Hypothalamus (tissue), 51 donors: ENCODE data around the gene RNF125.
"Not testable (repeated sequence)": the region's sequence is repeated elsewhere in the genome, so short reads cannot be mapped to it uniquely, and the experiment has no call there.

Experiments
- DNase-seq, 51 donors: peaks; one replicate each; lab custom pipeline; 2025; lab: John Stamatoyannopoulos, UW

RNF125 gene

GRCh38 chr18:32018331-32019250 lies at the start of gene RNF125:
Gene RNF125 (plus strand): TSS chr18:32018825. CDS start chr18:32018864, 39 bp downstream.
- peak in 50 of 51 donors; percentile 3 to 87 (median 51) for DNase-seq

DNA sequence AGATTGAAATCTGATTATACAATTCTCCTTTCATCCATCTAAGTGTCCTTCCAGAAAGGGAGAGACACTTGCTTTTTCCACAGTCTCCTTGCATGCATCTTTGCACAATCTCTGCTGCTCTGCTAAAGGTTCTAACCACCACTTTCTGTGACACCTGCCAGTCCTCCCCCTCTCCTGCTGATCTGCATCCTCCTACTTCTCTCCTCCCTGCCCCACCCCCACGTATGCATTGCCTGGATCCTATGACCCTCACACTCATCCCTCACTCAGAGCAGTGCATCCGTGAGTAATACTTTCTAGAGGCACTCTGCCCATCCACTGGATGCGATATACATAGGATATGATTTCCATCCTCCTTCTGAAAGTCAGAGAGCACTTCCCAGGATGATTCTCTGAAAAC lies 48.0 kb upstream of the RNF125 start:
- DNase-seq: no peak

GRCh38 chr18:31973929-31974546 lies 44.6 kb upstream of the RNF125 start:
- DNase-seq: no peak

- no peak for DNase-seq
Measured at GRCh38 chr18:31976242-31976641, 42.4 kb upstream of the RNF125 start.

GRCh38 chr18:31977270-31977872 lies 41.3 kb upstream of the RNF125 start:
- DNase-seq: peak in 17 of 51 donors; percentile 1 to 79 (median 15)

GRCh38 chr18:31978616-31979015 lies 40.0 kb upstream of the RNF125 start:
- DNase-seq: no peak

DNA sequence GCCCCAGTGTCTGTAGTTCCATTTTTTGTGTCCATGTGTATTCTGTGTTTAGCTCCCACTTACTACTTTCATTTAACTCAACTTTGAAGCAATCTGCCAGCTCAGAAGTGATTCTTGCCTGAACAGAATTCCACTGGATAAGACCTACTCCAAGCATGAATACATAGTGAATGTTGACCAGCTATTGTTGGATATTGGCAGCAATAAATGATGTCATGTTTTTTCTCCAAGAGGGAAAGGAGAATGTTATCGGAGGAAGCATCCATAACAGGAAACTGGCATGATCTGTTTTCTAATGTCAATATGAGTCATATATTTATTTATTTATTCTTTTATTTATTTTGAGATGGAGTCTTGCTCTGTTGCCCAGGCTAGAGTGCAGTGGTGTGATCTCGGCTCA lies 38.9 kb upstream of the RNF125 start:
- DNase-seq: no peak

- DNase-seq: no peak
Measured at GRCh38 chr18:31980863-31981262, 37.8 kb upstream of the RNF125 start.

GRCh38 chr18:31983020-31983419 lies 35.6 kb upstream of the RNF125 start:
- no peak for DNase-seq

DNA sequence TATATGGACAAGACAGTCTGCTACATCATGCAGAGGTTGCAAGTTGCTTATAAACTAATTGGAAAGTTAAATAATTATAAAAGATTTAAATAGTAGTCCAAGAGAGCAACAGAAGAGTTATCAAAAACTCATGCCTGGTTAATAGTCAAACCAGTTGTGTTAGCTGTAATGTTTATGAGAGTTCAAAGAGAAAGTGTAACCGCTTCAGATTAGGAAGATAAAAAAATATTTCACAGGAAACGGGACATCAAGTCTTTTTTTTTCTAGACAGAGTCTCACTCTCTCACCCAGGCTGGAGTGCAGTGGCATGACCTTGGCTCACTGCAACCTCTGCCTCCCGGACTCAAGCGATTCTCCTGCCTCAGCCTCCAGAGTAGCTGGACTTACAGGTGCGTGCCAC lies 34.6 kb upstream of the RNF125 start:
- DNase-seq: no peak

DNA sequence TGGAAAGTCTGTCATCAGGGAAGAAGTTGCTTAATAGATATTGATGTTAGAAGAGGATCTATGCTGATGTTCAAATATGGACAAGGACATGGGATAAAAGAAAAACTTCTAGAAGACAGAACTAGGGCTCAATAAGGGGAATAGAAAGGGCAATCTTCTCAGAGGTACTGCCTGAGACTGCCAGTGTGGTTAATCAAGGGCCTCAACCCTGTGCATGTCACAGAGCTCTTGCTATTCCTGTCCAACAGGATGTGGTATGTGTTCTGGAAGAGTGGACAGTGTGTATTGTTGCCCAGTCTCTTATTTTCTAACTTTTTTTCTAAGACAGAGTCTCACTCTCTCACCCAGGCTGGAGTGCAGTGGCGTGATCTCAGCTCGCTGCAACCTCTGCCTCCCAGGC lies 27.8 kb upstream of the RNF125 start:
- peak in 3 of 51 donors; percentile 1 to 3 (median 2) for DNase-seq

- DNase-seq: no peak
Measured at GRCh38 chr18:31996007-31996406, 22.6 kb upstream of the RNF125 start.

DNA sequence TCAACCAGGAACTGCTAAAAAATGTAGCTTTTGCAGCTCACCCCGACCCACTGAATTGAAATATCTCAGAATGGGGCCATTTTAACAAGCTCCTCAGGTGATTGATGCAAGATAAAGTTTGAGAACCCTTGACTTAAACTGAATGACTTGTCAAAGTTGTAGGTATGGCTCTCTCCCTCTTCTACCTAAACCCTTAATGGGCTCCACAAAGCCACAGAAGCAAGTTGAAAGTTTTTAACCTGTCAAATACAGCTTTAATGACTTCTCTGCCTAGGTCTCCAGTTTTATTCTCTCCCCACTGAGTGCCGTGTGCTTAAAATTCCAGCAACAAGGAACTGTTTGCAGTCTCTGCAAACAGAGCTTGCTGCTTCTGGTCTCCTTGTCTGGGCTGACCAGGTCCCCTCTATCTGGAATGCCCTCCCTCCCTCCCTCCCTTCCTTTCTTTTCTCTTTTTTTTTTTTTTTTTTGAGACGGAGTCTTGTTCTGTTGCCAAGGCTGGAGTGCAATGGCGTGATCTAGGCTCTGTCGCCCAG lies 19.7 kb upstream of the RNF125 start:
- no peak for DNase-seq

DNA sequence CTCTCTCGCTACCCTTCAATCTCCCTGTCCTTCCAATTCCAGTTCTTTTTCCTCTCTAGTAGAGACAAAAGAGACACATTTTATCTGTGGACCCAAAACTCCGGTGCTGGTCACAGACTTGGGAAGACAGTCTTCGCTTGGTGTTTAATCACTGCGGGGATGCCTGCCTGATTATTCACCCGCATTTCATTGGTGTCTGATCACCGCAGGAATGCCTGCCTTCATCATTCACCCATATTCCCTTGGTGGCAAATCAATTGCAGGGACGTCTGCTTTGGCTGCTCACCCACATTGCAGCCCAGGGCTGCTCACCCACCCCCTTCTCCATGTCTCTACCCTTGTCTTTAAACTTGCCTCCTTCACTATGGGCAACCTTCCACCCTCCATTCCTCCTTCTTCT lies 17.5 kb upstream of the RNF125 start:
- not testable (repeated sequence) for DNase-seq

GRCh38 chr18:32003822-32004221 lies 14.8 kb upstream of the RNF125 start:
- not testable (repeated sequence) for DNase-seq

- DNase-seq: no peak
Measured at GRCh38 chr18:32010124-32010721, 8.4 kb upstream of the RNF125 start.

GRCh38 chr18:32011193-32011592 lies 7.4 kb upstream of the RNF125 start:
- DNase-seq: no peak

- peak in 44 of 51 donors; percentile 4 to 78 (median 36) for DNase-seq
Measured at GRCh38 chr18:32019251-32019948, 775 bp downstream of the RNF125 start.

- peak in 3 of 51 donors; percentile 1 to 14 (median 13) for DNase-seq
Measured at GRCh38 chr18:32019949-32020625, 1.5 kb downstream of the RNF125 start.
